Activated CD4-positive, alpha-beta memory T cell treated with anti-CD3 and anti-CD28 coated beads, Interleukin-2, amount 10 ng/mL, durations not matched to agents 7 days and 5 days (primary cell): ENCODE data around the gene OR13F1. TPM values are rescaled to one million over a fixed set of nuclear protein-coding genes. Genes with fewer than 3 reads are reported as not detected.

Experiments
- CTCF ChIA-PET: fragments of 350-600 bp; sonication (Branson Sonifier 250); formaldehyde crosslinking; loops from one replicate; lab custom pipeline; 2021; ENCODE audit warnings: antibody characterized with exemption, inconsistent platforms; lab: Charles Lee
- POLR2A ChIA-PET: fragments of 350-600 bp; sonication (Branson Sonifier 250); formaldehyde crosslinking; loops from one replicate; lab custom pipeline; 2021; ENCODE audit warnings: antibody characterized with exemption; lab: Charles Lee
- DNase-seq: peaks from one replicate; pipeline ENCODE4 v3.0.0-alpha.2; 2020
- H3K27ac Mint-ChIP-seq: one replicate; pipeline ENCODE4 v1.8.0; 2021; ENCODE audit warnings: mild to moderate bottlenecking, mixed read lengths
- H3K27me3 Mint-ChIP-seq: one replicate; pipeline ENCODE4 v1.8.0; 2021; ENCODE audit warnings: mixed read lengths
- H3K36me3 Mint-ChIP-seq: one replicate; pipeline ENCODE4 v1.8.0; 2021; ENCODE audit warnings: low read depth, mixed read lengths
- H3K4me1 Mint-ChIP-seq: one replicate; pipeline ENCODE4 v1.8.0; 2021; ENCODE audit warnings: mixed read lengths
- H3K4me3 Mint-ChIP-seq: one replicate; pipeline ENCODE4 v1.8.0; 2021; ENCODE audit warnings: mild to moderate bottlenecking, mixed read lengths
- H3K9me3 Mint-ChIP-seq: one replicate; pipeline ENCODE4 v1.8.0; 2021; ENCODE audit warnings: mixed read lengths
- total RNA-seq, 2 experiments: library from RNA; stranded (reverse); gene quantifications; one replicate each; pipeline ENCODE4 v1.2.3, GENCODE V29; 2021

Gene OR13F1
- total RNA-seq, 2 experiments from 2014 or later: not detected

GRCh38 chr9:104544644-104545043, 40.6 kb downstream of the OR13F1 start:
- ChIA-PET POLR2A (no interaction called here), CTCF (no interaction called here)
- Mint-ChIP-seq H3K4me3 (no peak overlapping the region), H3K27ac (no peak overlapping the region), H3K4me1 (no peaks in the 10 kb centered on the region), H3K9me3 (no peaks in the 10 kb centered on the region), H3K27me3 (no peaks in the 10 kb centered on the region), H3K36me3 (no peaks in the 10 kb centered on the region)
- no peak for DNase-seq

- H3K27me3 Mint-ChIP-seq: no peaks in the 10 kb centered on the region
- ChIA-PET POLR2A (no interaction called here), CTCF (no interaction called here)
- no peak overlapping the region for H3K27ac Mint-ChIP-seq
- H3K36me3 Mint-ChIP-seq: no peaks in the 10 kb centered on the region
- H3K4me3 Mint-ChIP-seq: no peak overlapping the region
- peaks cover under 1% of the 10 kb centered on the region for H3K9me3 Mint-ChIP-seq
- no peak for DNase-seq
- H3K4me1 Mint-ChIP-seq: no peaks in the 10 kb centered on the region
Measured at GRCh38 chr9:104553261-104553660, 49.2 kb downstream of the OR13F1 start.

Other genes with a start within 250 kb of the OR13F1 start
- gene OR13C4, start 22.9 kb downstream of the OR13F1 start, total RNA-seq: not detected
- not detected for gene OR13C3, start 32.6 kb downstream of the OR13F1 start, total RNA-seq
- gene OR13C8, start 64.9 kb downstream of the OR13F1 start, total RNA-seq: not detected
- gene OR13C5, start 95.2 kb downstream of the OR13F1 start, total RNA-seq: not detected
- gene OR13C2, start 101.4 kb downstream of the OR13F1 start, total RNA-seq: not detected
- gene OR13C9, start 113.9 kb downstream of the OR13F1 start, total RNA-seq: not detected
- not detected for gene OR13D1, start 190.3 kb downstream of the OR13F1 start, total RNA-seq
- 10 to 100 TPM; 14.0 to 17.1 TPM for gene NIPSNAP3A, start 243.4 kb downstream of the OR13F1 start, total RNA-seq